Body of pancreas (tissue), 4 donors: ENCODE measurements around the gene NELFB. TPM values are rescaled to one million over a fixed set of nuclear protein-coding genes. Genes with fewer than 3 reads are reported as not detected.

Experiments
- ATAC-seq: fragments of 150-250 bp; one replicate; pipeline ENCODE4 v1.9.1; 2016
- DNase-seq, 4 donors: peaks; one replicate each; pipeline ENCODE4 v3.0.0-alpha.2; 2019
- H3K27ac ChIP-seq, 4 donors: fragments of 200-600 bp; sonication (generic); 1 replicate in 3 of 4; 2 replicates in 1 of 4; pipeline versions ENCODE4 v1.5.1 to v1.6.1; 2016 to 2019; ENCODE audit warnings: mild to moderate bottlenecking in 1 of 4, mixed read lengths in 1 of 4, moderate library complexity in 1 of 4
- H3K27me3 ChIP-seq, 2 donors: fragments of 200-600 bp; sonication (generic); one replicate each; pipeline ENCODE4 v1.6.0; 2016; ENCODE audit warnings: mild to moderate bottlenecking in 1 of 2
- H3K36me3 ChIP-seq, 2 donors: fragments of 200-600 bp; sonication (generic); replicated peaks in 1 of 2; 2 replicates each; pipeline ENCODE4 v1.5.1; 2016; ENCODE audit warnings: low read depth in 2 of 2; ENCODE audit not compliant: insufficient read depth in 1 of 2
- H3K4me1 ChIP-seq: fragments of 200-600 bp; sonication (generic); one replicate; pipeline ENCODE4 v1.6.0; 2016
- H3K4me3 ChIP-seq, 2 donors: fragments of 200-600 bp; sonication (generic); 1 replicate in 1 of 2; 2 replicates in 1 of 2; pipeline ENCODE4 v1.5.1; 2016 to 2019
- H3K9me3 ChIP-seq, 3 donors: fragments of 200-600 bp; sonication (generic); 1 replicate in 2 of 3; 2 replicates in 1 of 3; pipeline ENCODE4 v1.5.1; 2016
- CTCF ChIP-seq, 7 experiments: fragments of 450-650 bp in 4 of 7; fragments of 200-600 bp in 3 of 7; sonication (generic) in 3 of 7; IDR thresholded peaks; one replicate each; pipeline ENCODE4 v1.5.1; 2016 to 2019; ENCODE audit warnings: antibody characterized with exemption in 7 of 7
- POLR2A ChIP-seq, 3 donors: fragments of 450-650 bp; IDR thresholded peaks; one replicate each; pipeline ENCODE4 v1.6.1; 2016; ENCODE audit warnings: antibody characterized with exemption in 3 of 3, mild to moderate bottlenecking in 2 of 3
- WGBS, 2 donors: methylation state at CpG; one replicate each; pipeline ENCODE4 v1.1.5; 2017; 5-methylcytosine and 5-hydroxymethylcytosine counted together
- intact Hi-C: fragments of 100-400 bp; cut with DNase I; formaldehyde crosslinking; loops from one replicate; pipeline ENCODE4 v1.15.1; 2023
- total RNA-seq, 2 donors: library from RNA; depleted of rRNA; stranded (reverse); fragments of >200 nt; gene quantifications; one replicate each; pipeline ENCODE4 v1.1.0, GENCODE V29; 2016

NELFB gene
- total RNA-seq, 2 donors from 2014 or later = 31.3 to 34.2 TPM

GRCh38 chr9:137265496-137266161 lies 10.5 kb downstream of the NELFB start:
- no peak for TF ChIP-seq POLR2A (IDR thresholded peaks at IDR 0.05)
- no peak for TF ChIP-seq CTCF (IDR thresholded peaks at IDR 0.05)
- 88 to 93% methylated on average over 17 to 18 of the region's 29 CpGs for WGBS, 2 donors
- Histone ChIP-seq H3K9me3 (no peaks in the 10 kb centered on the region), H3K4me3 (no peak overlapping the region), H3K36me3 (peaks cover 0 to 3% of the 10 kb centered on the region in 2 donors), H3K4me1 (peaks cover 24% of the 10 kb centered on the region), H3K27ac (no peak overlapping the region), H3K27me3 (no peaks in the 10 kb centered on the region)
- intact Hi-C loops = no loop called here
- ATAC-seq (no peak), DNase-seq (no peak)

DNA sequence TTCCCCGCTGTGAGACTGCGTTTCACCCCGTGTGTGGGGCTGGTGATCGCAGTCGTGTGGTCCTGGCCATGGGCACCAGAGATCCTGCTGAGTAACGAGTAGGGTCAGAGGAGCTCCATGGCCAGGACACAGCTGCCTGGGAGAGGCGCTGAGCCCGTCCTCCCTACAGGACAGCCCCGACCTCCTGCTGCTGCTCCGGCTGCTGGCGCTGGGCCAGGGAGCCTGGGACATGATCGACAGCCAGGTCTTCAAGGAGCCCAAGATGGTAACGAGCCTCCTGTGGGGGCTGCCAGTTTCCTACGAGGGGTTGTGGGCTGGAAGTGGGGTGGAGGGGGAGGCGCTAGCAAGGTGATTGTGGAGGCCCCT lies 11.0 kb downstream of the NELFB start:
- Histone ChIP-seq H3K27me3 (no peaks in the 10 kb centered on the region), H3K36me3 (peaks cover 0 to 3% of the 10 kb centered on the region in 2 donors)
- no peak for ATAC-seq

GRCh38 chr9:137266585-137267453 lies 11.7 kb downstream of the NELFB start:
- H3K9me3 ChIP-seq = no peaks in the 10 kb centered on the region
- no peak for ATAC-seq
- intact Hi-C loops = no loop called here
- H3K4me3 ChIP-seq = no peak overlapping the region
- peak in 1 of 4 donors; percentile 12 for DNase-seq
- H3K27me3 ChIP-seq = no peaks in the 10 kb centered on the region
- peaks cover 0 to 3% of the 10 kb centered on the region in 2 donors for H3K36me3 ChIP-seq
- H3K27ac ChIP-seq = no peak overlapping the region
- peaks cover 24% of the 10 kb centered on the region for H3K4me1 ChIP-seq
- WGBS, 2 donors = 89 to 91% methylated on average over 12 to 25 of the region's 34 CpGs
- TF ChIP-seq CTCF (IDR thresholded peaks at IDR 0.05) (no peak), POLR2A (IDR thresholded peaks at IDR 0.05) (no peak)

More for the DNA sequence above, 11.0 kb downstream of the NELFB start:
- DNase-seq = peak in 1 of 4 donors; percentile 16
- Histone ChIP-seq H3K9me3 (no peaks in the 10 kb centered on the region), H3K4me3 (no peak overlapping the region), H3K4me1 (peaks cover 24% of the 10 kb centered on the region), H3K27ac (no peak overlapping the region)
- intact Hi-C loops = no loop called here
- 79% methylated on average over 14 of the region's 15 CpGs; no CpG with 5 or more reads in 1 of the 2 donors for WGBS, 2 donors
- TF ChIP-seq CTCF (IDR thresholded peaks at IDR 0.05) = no peak
- no peak for TF ChIP-seq POLR2A (IDR thresholded peaks at IDR 0.05)

GRCh38 chr9:137267933-137268355 lies 12.8 kb downstream of the NELFB start:
- TF ChIP-seq CTCF (IDR thresholded peaks at IDR 0.05) (no peak), POLR2A (IDR thresholded peaks at IDR 0.05) (no peak)
- no peak for DNase-seq
- 78 to 86% methylated on average over 1 to 5 of the region's 6 CpGs for WGBS, 2 donors
- peaks cover 28% of the 10 kb centered on the region for H3K4me1 ChIP-seq
- peaks cover 3 to 7% of the 10 kb centered on the region in 2 donors for H3K36me3 ChIP-seq
- no peaks in the 10 kb centered on the region for H3K27me3 ChIP-seq
- H3K27ac ChIP-seq = peak overlapping the region; percentile 9 to 79 (median 58)
- no peak for ATAC-seq
- H3K9me3 ChIP-seq = no peaks in the 10 kb centered on the region
- intact Hi-C loops = no loop called here
- no peak overlapping the region for H3K4me3 ChIP-seq
